Thyroid gland (tissue), 4 donors: ENCODE measurements around the gene ENTPD7.
"Not testable (repeated sequence)": the region's sequence is repeated elsewhere in the genome, so short reads cannot be mapped to it uniquely, and the experiment has no call there.

Experiments used
- POLR2A ChIP-seq, 2 donors: fragments of 450-650 bp; IDR thresholded peaks; one replicate each; pipeline ENCODE4 v1.6.1; 2017; ENCODE audit warnings: antibody characterized with exemption in 2 of 2, mild to moderate bottlenecking in 2 of 2, moderate library complexity in 1 of 2
- TF ChIP-seq, protein P1 (sequence below), 6 experiments: fragments of 200-600 bp in 3 of 6; fragments of 450-650 bp in 3 of 6; sonication (generic) in 3 of 6; IDR thresholded peaks; one replicate each; pipeline ENCODE4 v1.5.1; 2016 to 2019; ENCODE audit warnings: antibody characterized with exemption in 6 of 6, mild to moderate bottlenecking in 2 of 6, inconsistent platforms in 1 of 6, moderate library complexity in 1 of 6

DNA sequence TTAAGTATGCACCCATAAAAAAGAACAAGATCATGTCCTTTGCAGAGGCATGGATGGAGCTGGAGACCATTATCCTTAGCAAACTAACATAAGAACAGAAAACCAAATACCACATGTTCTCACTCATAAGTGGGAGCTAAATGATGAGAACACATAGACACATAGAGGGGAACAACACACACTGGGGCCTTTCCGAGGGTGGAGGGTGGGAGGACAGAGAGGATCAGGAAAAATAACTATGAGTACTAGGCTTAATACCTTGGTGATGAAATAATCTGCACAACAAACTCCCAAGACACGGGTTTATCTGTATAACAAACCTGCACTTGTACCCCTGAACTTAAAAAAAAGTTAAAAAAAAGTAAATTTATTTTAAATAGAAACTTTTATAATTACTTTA lies 86.9 kb downstream of the ENTPD7 start:
- TF ChIP-seq, protein P1, sequence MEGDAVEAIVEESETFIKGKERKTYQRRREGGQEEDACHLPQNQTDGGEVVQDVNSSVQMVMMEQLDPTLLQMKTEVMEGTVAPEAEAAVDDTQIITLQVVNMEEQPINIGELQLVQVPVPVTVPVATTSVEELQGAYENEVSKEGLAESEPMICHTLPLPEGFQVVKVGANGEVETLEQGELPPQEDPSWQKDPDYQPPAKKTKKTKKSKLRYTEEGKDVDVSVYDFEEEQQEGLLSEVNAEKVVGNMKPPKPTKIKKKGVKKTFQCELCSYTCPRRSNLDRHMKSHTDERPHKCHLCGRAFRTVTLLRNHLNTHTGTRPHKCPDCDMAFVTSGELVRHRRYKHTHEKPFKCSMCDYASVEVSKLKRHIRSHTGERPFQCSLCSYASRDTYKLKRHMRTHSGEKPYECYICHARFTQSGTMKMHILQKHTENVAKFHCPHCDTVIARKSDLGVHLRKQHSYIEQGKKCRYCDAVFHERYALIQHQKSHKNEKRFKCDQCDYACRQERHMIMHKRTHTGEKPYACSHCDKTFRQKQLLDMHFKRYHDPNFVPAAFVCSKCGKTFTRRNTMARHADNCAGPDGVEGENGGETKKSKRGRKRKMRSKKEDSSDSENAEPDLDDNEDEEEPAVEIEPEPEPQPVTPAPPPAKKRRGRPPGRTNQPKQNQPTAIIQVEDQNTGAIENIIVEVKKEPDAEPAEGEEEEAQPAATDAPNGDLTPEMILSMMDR (IDR thresholded peaks at IDR 0.05) = not testable (repeated sequence)
- not testable (repeated sequence) for TF ChIP-seq POLR2A (IDR thresholded peaks at IDR 0.05)
